SH-SY5Y (cell line): ENCODE measurements around the gene TGOLN2.

Source experiments
- GATA2 ChIP-seq: IDR thresholded peaks from 2 replicates; pipeline ENCODE4 v1.6.1; 2011; ENCODE audit warnings: mild to moderate bottlenecking, low read depth, low read length
- GATA3 ChIP-seq: IDR thresholded peaks from 2 replicates; pipeline ENCODE4 v1.6.1; 2011; ENCODE audit warnings: low read depth, mild to moderate bottlenecking, low read length, moderate library complexity

TGOLN2 gene

DNA sequence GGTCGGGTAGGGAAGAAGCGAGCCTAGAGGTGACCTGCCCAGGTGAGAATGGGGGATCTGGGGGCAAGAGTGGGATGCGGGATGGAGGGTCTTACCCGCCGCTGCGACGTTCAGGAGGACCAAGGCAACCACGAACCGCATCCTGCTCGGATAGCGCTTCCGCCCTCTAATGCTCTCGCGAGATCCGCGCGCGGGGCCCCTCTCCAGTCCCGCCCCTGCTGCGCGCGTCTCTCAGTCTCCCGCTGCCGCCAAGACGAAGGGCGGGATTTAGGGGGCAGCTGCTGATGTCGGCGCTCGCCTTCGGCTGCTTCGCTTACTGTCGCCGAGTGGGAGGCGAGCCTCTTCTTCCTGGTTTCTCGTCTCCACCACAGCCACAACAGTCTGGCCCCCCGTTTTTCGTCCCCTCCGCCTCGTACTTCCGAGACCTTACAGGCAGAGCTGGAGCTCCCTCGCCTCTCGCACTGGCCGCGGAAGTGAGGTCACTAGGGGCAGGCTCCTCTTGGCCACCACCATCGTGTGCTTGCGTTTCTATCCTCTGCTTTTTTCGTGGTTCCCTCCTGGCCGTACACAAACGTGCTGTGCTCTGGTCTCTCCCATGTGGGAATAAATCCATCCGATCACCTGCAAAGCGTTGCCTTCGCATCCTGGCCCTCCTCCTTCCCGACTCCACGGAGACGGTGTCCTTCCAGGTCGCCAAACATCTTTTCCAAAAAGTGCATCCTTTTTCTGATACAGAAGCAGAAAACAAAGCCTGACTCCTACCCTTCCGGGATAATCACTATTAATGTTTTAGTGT is at the start of gene TGOLN2:
Gene TGOLN2, minus strand, starts transcription at position 168 of the 796 bp plus-strand sequence. Its CDS starts 27 bp downstream, at position 141.
- TF ChIP-seq GATA2 (no peak), GATA3 (no peak)

DNA sequence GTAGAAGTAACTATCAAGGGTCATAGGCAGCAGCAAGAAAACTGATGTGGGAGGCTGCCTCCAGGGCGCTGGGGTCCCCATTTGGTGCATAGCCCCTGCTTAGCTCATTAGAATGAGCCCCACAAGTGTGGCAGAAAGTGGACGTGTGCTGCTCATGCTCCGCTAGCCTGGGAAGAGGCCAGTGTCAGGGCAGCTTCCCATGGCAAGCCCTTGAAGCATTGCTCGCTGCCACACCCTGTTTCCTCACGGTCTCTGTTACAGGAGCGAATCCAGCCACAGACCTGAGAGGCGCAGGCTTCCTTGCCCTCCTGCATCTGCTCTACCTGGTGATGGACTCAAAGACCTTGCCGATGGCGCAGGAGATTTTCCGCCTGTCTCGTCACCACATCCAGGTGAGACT is 49.3 kb upstream of the TGOLN2 start:
- TF ChIP-seq GATA2 (no peak), GATA3 (no peak)

DNA sequence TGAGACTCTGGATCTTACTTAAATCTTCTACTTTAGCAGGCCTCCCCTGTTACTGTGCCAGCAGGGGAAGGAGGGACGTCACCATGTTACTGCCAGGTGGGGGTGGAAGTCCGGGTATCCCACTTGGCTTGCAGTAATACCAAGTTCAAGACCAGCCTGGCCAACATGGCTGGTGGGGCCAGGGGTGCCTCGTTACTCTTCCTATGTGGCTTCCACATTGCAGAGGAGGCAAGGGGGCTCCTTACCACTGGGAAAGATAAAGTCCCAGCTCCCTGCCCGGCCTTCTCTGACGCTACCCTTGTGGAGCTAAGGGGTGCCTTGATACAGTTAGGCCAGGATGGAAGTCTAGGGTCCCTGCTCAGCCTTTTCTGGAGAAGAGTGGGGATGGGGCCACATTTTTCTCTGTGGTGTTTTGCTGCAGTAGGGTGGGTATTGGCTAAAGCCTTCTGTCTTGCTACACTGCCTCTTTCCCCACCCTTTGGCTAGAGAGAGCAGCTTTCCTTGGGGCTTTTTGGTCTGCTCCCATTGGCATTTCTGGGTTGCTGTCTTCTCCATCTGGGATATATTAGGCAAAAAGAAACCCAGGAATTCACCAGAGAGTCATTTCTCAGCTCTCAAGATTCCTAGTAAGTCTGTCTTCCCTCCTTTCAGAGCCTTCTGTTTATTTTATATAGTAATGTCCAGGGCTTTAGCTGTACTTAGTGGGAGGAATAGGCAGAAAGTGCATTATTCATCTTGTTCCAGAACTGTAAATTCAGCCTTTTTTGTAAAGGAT is 48.7 kb upstream of the TGOLN2 start:
- TF ChIP-seq GATA3 (no peak), GATA2 (no peak)

DNA sequence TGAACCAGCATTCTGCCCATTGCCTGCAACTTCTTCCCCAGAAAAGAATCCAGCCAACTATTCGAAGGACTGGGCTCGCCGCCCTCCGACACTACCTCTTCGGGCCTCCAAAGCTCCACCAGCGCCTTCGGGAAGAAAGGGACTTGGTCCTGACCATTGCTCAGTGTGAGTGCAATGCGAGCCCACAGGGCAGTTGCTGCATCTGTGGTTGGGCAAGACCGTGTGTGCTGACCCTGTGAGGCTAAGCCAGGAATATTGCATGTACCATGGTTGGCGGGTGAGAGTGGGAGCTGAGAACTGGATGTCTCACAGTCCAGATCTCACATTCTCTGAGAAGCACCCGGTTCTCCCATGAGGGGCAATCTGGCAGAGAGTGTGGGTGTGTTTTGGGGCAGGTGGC is 43.3 kb upstream of the TGOLN2 start:
- TF ChIP-seq GATA3, result no peak
- TF ChIP-seq GATA2, result no peak

DNA sequence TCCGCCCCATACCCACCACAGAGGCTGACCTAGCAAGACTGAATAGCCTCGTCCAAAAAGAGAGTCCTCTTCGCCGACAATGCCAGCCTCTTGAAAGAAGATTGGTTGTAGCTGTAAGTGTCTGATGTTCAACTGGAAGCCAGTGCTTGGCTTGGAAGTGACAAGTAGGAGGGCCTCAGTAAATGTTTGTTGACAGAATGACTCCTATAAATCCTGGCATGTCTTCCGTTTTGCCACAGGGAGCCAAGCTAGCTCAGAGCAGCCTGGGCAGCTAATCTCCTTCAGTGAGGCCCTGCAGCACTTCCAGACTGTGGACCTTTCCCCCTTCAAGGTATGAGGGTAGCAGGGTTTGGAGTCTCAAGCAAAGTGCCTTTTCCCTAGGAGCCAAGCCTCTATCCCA is 41.7 kb upstream of the TGOLN2 start:
- TF ChIP-seq GATA2 (no peak), GATA3 (no peak)

DNA sequence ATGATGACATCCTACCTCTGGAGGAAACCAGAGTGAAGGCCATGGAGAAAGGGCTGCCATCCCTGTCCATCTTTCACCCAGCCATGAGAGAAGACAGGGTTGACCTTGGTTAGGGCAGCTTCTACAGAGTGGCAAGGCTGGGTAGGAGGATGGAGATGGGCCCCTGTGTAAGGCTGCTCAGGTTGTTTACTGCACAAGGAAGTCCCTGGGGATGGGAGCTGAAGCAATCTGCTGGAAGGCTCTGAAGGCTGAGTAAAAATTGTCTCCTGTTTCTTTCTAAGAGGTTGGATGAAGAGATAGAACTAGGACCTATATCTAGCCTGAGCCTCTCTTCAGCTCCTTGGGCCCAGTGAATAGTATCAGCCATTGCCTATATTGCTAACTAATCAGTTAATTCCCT is 41.1 kb upstream of the TGOLN2 start:
- TF ChIP-seq GATA3 (no peak), GATA2 (no peak)

DNA sequence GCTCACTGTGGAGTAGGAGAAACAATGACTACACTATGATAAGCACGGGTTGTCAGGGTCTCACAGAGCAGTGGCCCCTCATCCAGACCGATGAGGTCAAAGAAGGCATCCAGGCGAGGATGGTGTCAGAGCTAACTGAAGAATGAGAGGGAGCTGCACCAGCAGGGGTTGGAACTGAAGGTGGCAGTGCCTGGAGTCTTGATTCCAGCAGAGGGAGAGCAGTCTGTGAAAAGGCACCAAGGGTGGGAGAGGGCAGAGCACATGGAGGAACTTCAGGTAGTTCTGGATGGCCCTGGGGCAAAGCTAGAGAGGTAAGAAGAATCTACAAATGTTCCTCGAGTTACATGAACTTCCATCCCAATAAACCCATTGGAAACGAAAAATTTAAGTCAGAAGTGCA is 39.4 kb upstream of the TGOLN2 start:
- TF ChIP-seq GATA2, result no peak
- TF ChIP-seq GATA3, result no peak

DNA sequence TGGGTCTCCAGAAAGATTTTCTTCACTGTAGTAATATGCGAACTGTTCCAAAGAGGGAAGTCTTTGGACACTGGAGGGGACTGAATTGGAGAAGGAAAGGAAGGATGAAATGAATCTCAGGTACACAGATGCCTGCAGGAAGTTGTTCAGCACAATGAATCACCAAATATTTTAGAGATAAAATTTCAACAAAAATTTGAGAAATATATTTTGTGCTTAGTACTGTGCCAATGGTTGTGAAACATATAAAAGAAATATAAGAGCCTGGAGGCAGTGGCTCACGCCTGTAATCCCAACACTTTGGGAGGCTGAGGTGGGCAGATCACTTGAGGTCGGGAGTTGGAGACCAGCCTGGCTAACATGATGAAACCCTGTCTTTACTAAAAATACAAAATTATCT is 29.9 kb upstream of the TGOLN2 start:
- TF ChIP-seq GATA2, result no peak
- no peak for TF ChIP-seq GATA3

DNA sequence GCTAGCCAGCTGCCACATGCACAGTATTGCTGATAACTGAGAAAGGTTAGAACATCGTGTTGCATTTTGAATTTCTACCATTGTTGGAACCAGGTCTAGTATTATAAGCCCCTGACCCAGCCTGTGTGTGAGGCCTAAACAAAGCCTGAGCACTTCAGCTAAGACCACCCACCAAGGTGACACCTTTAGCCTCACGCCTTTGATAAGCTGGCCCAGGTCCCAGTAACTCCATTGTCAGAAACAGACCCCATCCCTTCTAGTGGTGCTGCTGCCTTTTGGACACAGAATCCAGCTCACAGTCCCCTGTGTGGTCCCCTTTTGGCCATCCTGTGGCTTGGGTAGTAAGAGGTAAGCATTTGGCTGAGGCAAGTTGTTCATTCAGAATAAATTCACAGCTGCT is 28.4 kb upstream of the TGOLN2 start:
- TF ChIP-seq GATA2, result no peak

DNA sequence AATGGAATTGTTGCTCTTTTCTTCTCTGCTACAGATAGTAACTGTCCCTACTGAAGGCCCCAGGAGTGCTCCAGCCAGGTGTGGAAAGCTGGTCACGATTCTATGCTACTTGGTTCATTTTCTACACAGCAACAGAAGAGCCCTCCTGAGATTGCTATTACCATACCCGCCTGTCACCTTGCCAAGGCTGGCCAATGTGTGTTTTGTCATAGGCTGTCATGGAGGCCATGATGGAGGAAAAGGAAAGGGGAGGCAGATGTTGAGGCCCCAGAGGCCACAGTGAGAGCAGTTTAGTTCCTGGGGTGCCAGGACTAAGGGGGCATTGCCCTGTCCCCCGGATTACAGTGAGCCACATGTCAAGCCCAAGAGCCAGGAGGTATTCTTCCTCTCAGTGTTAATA is 27.7 kb upstream of the TGOLN2 start:
- TF ChIP-seq GATA2 (no peak), GATA3 (no peak)

DNA sequence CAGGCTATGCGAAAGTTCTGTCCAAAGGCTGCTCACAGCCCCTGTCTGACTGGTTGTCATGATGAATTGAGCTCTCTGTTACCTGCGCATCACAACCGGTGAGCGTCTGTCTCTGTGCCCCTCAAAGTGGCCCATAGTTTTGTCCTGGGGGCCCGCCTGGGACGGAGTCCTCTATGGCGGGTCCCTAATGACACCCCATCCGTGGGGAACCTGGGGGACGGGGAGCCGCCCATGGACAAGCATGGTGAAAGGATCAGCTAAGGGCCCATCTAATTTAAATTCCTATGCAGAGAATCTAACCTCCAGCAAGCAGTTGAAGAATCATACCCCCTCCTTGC is 27.3 kb upstream of the TGOLN2 start:
- TF ChIP-seq GATA2, result no peak
- no peak for TF ChIP-seq GATA3

DNA sequence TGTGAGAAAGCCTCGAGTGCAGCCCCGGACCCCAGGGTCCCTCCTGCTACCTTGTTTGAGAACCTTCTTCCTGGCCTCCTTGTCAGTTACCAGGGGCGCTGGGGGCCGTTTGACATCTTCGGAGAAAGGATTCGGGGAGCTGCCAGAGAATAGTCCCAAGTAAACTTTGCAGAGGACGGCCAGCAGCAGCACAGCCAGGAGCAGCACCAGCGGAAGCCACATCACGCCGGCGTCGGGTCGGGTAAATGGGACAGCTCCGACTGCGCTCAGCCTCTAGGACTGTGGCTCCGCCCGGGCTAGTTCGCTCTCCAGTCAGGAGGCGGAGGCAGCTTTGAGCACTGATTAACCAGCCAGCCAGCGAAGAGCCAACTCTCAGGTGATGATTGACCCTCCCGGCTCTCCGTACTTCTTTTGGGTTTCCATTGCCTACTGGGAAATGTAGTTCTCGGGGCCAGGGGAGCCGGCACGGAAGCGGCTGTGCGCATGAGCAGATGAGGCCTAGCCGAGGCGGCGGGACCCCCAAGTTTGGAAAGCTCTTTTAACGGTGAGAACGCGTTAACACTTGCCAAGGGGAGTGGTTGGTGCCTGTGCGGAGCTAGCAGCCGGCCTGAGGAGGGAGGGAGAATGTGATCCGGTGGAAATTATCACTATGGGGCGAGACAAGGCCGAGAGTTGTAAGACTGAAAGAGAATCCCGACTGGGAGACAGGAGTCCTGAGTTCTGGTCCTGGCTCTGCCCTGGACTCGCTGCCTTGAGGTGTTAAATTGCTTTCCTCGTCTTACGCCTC is 26.7 kb upstream of the TGOLN2 start, which contains the start of the genes ELMOD3 and RETSAT:
Gene ELMOD3, plus strand, starts transcription at position 484 of the 787 bp plus-strand sequence. CDS start 2,430 bp downstream, outside the sequence.
Gene RETSAT, minus strand, starts transcription at position 243 of the 787 bp plus-strand sequence. Its CDS starts 21 bp downstream, at position 222.
- TF ChIP-seq GATA3 (no peak), GATA2 (no peak; the same call in 1 of the 2 replicates)

DNA sequence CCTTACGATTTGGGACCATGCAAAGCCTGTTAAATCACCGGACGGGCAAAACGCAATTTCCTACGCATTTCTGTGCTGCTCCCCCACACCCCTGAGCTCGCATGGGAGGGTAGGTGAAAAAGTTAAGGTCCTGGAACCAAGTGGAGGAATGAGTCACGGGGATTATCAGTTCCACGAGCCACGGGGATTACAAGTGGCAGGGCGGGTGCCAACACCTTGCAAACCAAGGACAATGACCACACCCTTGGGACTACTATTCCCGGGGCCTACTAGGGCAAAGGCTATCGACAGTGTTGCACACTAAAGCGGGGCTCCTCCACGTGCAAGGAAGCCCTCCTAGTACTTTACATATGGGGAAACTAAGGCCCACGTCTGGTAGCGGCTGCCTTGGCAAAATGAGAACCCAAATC is 26.1 kb upstream of the TGOLN2 start:
- TF ChIP-seq GATA2, result no peak
- no peak for TF ChIP-seq GATA3

DNA sequence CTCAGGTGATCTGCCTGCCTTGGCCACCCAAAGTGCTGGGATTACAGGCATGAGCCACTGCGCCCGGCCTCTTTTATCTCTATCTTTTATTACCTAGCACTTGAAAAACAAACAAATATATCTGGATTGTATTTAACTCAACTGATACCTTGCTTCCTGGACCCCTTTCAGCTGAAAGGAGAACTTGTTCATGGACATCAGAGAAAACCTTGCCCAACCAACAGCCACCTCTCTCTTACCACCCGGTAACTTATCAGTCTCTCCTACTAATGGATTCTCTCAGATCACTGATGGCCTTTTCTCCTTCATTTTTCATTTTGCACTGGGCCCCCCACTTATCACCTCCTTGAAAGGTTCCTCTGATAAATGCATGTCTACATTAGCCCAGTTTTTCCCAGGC is 19.8 kb upstream of the TGOLN2 start:
- no peak for TF ChIP-seq GATA2
- TF ChIP-seq GATA3, result no peak
